HG03060 (cell line): ENCODE results near the gene ATRN.
"Not testable (repeated sequence)": the region's sequence is repeated elsewhere in the genome, so short reads cannot be mapped to it uniquely, and the experiment has no call there.

Experiments used
- ATAC-seq: cut with Tn5 transposase; IDR thresholded peaks from one replicate; pipeline ENCODE4 v1.9.1; 2021; ENCODE audit warnings: low read depth, moderate number of reproducible peaks; ENCODE audit not compliant: unreplicated experiment

The ATRN gene

GRCh38 chr20:3560578-3560977 lies 89.8 kb downstream of the ATRN start:
- ATAC-seq = no peak

- no peak for ATAC-seq
These were observed 92.3 kb downstream of the ATRN start for GRCh38 chr20:3563133-3563532.

- ATAC-seq = no peak
These were observed 92.8 kb downstream of the ATRN start for GRCh38 chr20:3563548-3564177.

- ATAC-seq = no peak
These were observed 95.0 kb downstream of the ATRN start for GRCh38 chr20:3565851-3566250.

- no peak for ATAC-seq
These were observed 101.3 kb downstream of the ATRN start for GRCh38 chr20:3572151-3572550.

- ATAC-seq = no peak
These were observed 105.5 kb downstream of the ATRN start for GRCh38 chr20:3576363-3576762.

GRCh38 chr20:3577366-3577765 lies 106.5 kb downstream of the ATRN start:
- no peak for ATAC-seq

- no peak for ATAC-seq
These were observed 109.6 kb downstream of the ATRN start for GRCh38 chr20:3580412-3580811.

GRCh38 chr20:3583765-3584164 lies 112.9 kb downstream of the ATRN start:
- ATAC-seq = no peak

GRCh38 chr20:3586093-3586492 lies 115.3 kb downstream of the ATRN start:
- ATAC-seq = no peak

GRCh38 chr20:3590164-3590563 lies 119.3 kb downstream of the ATRN start:
- ATAC-seq = no peak

GRCh38 chr20:3592931-3593330 lies 122.1 kb downstream of the ATRN start:
- no peak for ATAC-seq

- ATAC-seq = no peak
These were observed 124.7 kb downstream of the ATRN start for GRCh38 chr20:3595541-3595940.

- ATAC-seq = no peak
These were observed 132.3 kb downstream of the ATRN start for GRCh38 chr20:3603108-3603507.

GRCh38 chr20:3605386-3605886 lies 134.6 kb downstream of the ATRN start:
- ATAC-seq = not testable (repeated sequence)

- ATAC-seq = no peak
These were observed 135.2 kb downstream of the ATRN start for GRCh38 chr20:3606021-3606420.

- ATAC-seq = no peak
These were observed 141.1 kb downstream of the ATRN start for GRCh38 chr20:3611901-3612300.

- ATAC-seq = no peak
These were observed 142.2 kb downstream of the ATRN start for GRCh38 chr20:3612795-3613572.

- no peak for ATAC-seq
These were observed 143.1 kb downstream of the ATRN start for GRCh38 chr20:3613821-3614440.

GRCh38 chr20:3614466-3614865 lies 143.6 kb downstream of the ATRN start:
- ATAC-seq = no peak

GRCh38 chr20:3615171-3615840 lies 144.5 kb downstream of the ATRN start:
- ATAC-seq = not testable (repeated sequence)
